HepG2 (cell line): Measurements from ENCODE around the gene USP12. TPM values are rescaled to one million over a fixed set of nuclear protein-coding genes. Genes with fewer than 3 reads are reported as not detected.

Experiments
- ATAC-seq: fragments of 200-7000 bp; cut with Tn5 transposase; 3 replicates; pipeline ENCODE4 v1.9.1; 2020; ENCODE audit warnings: mild to moderate bottlenecking, moderate library complexity
- BruUV-seq: library from RNA; stranded (reverse); fragments of 400-500 nt; replicated peaks from 2 replicates; lab custom pipeline; 2021; lab: Mats Ljungman, UMichigan
- CTCF ChIA-PET: fragments of 300-600 bp; formaldehyde crosslinking; extraction: SDS; loops from one replicate; lab custom pipeline; 2021; ENCODE audit warnings: low total read pairs, inconsistent platforms, low intra/inter-chr PET ratio; lab: Yijun Ruan, JAX
- POLR2A ChIA-PET: fragments of 350-600 bp; sonication (Branson Sonifier 250); formaldehyde crosslinking; loops from one replicate; lab custom pipeline; 2020; ENCODE audit warnings: antibody characterized with exemption, inconsistent platforms; lab: Yijun Ruan, JAX
- DNase-seq: peaks from one replicate; pipeline ENCODE4 v3.0.0-alpha.2; 2015; ENCODE audit warnings: low spot score
- FAIRE-seq: peaks from 3 replicates; lab custom pipeline; 2011; peaks lifted over from hg19 to GRCh38; lab: Jason Lieb, UNC
- H2AFZ ChIP-seq: one replicate; pipeline ENCODE4 v1.6.1; 2011; ENCODE audit warnings: low read length, inconsistent platforms
- H3K27ac ChIP-seq: fragments of 300-600 bp; 3 replicates; pipeline ENCODE4 v1.8.0; 2011; ENCODE audit warnings: mixed run types, mild to moderate bottlenecking, mixed read lengths, low read length, inconsistent platforms; ENCODE audit not compliant: insufficient read depth; ENCODE audit errors: extremely low read length
- H3K27me3 ChIP-seq, 2 experiments: fragments of 200-600 bp in 1 of 2; 2 replicates in 1 of 2; 3 replicates in 1 of 2; pipeline versions ENCODE4 v1.6.0 to v1.8.0; 2011; ENCODE audit warnings: low read length in 2 of 2, mild to moderate bottlenecking in 2 of 2, moderate library complexity in 2 of 2, inconsistent platforms in 1 of 2; ENCODE audit not compliant: insufficient read depth in 2 of 2, control insufficient read depth in 1 of 2
- H3K36me3 ChIP-seq, 2 experiments: fragments of 200-600 bp in 1 of 2; replicated peaks in 1 of 2; 2 replicates in 1 of 2; 3 replicates in 1 of 2; pipeline versions ENCODE4 v1.5.1 to v1.8.0; 2011; ENCODE audit warnings: low read length in 2 of 2, inconsistent platforms in 1 of 2; ENCODE audit not compliant: insufficient read depth in 2 of 2, control insufficient read depth in 1 of 2
- H3K4me1 ChIP-seq: 2 replicates; pipeline ENCODE4 v1.5.1; 2012; ENCODE audit warnings: low read length, inconsistent platforms; ENCODE audit not compliant: insufficient read depth
- H3K4me2 ChIP-seq: 2 replicates; pipeline ENCODE4 v1.6.0; 2011; ENCODE audit warnings: low read depth, low read length, inconsistent platforms
- H3K4me3 ChIP-seq, 3 experiments: fragments of 200-600 bp in 1 of 3; sonication (generic), shearing (Covaris generic) in 1 of 3; replicated peaks in 1 of 3; 2 replicates each; pipeline ENCODE4 v1.5.1; 2011 to 2016; ENCODE audit warnings: low read length in 3 of 3, inconsistent platforms in 2 of 3, low read depth in 2 of 3, mild to moderate bottlenecking in 2 of 3, control low read depth in 1 of 3, mixed read lengths in 1 of 3; ENCODE audit not compliant: insufficient read depth in 1 of 3
- H3K79me2 ChIP-seq: one replicate; pipeline ENCODE4 v1.6.1; 2011; ENCODE audit warnings: low read length, inconsistent platforms; ENCODE audit not compliant: insufficient read depth
- H3K9ac ChIP-seq: 2 replicates; pipeline ENCODE4 v1.6.0; 2011; ENCODE audit warnings: mild to moderate bottlenecking, low read depth, low read length, inconsistent platforms; ENCODE audit not compliant: insufficient read depth
- H3K9me3 ChIP-seq: 2 replicates; pipeline ENCODE4 v1.5.1; 2012; ENCODE audit warnings: mild to moderate bottlenecking, low read length
- H4K20me1 ChIP-seq: 2 replicates; pipeline ENCODE4 v1.6.0; 2011; ENCODE audit warnings: inconsistent platforms, mild to moderate bottlenecking, low read length, moderate library complexity; ENCODE audit not compliant: insufficient read depth
- HOXA9 ChIP-seq: sonication (generic); formaldehyde crosslinking; IDR thresholded peaks from 2 replicates; pipeline ENCODE4 v1.8.1; 2022; ENCODE audit warnings: missing genetic modification reagents, mild to moderate bottlenecking, moderate library complexity, borderline replicate concordance
- NONO ChIP-seq, 2 experiments: fragments of 450-650 bp in 1 of 2; sonication (generic) in 1 of 2; formaldehyde crosslinking in 1 of 2; IDR thresholded peaks in 1 of 2; conservative IDR thresholded peaks in 1 of 2; 2 replicates each; pipeline versions ENCODE4 v1.6.1 to v1.8.0; 2017 to 2022; ENCODE audit warnings: mild to moderate bottlenecking in 1 of 2, missing genetic modification reagents in 1 of 2, moderate library complexity in 1 of 2
- NR2F2 ChIP-seq: IDR thresholded peaks from 2 replicates; pipeline ENCODE4 v1.6.1; 2012; ENCODE audit warnings: low read depth, inconsistent platforms, borderline replicate concordance
- PAXIP1 ChIP-seq: sonication (generic); formaldehyde crosslinking; conservative IDR thresholded peaks from 2 replicates; pipeline ENCODE4 v1.4.0; 2020; ENCODE audit warnings: mild to moderate bottlenecking, missing genetic modification reagents, moderate library complexity
- TEAD3 ChIP-seq: optimal IDR thresholded peaks from 2 replicates; pipeline ENCODE3; 2016; ENCODE audit warnings: borderline replicate concordance
- ZHX2 ChIP-seq, 2 experiments: sonication (generic) in 1 of 2; formaldehyde crosslinking in 1 of 2; IDR thresholded peaks; 2 replicates each; pipeline versions ENCODE4 v1.6.1 to v1.9.0; 2014 to 2022; ENCODE audit warnings: antibody characterized with exemption in 1 of 2, borderline replicate concordance in 1 of 2, inconsistent platforms in 1 of 2, low read depth in 1 of 2, missing genetic modification reagents in 1 of 2
- ZNF414 ChIP-seq: sonication (generic); formaldehyde crosslinking; IDR thresholded peaks from 2 replicates; pipeline ENCODE4 v1.5.0; 2020; ENCODE audit warnings: missing genetic modification reagents
- WGBS: methylation state at CpG from one replicate; pipeline ENCODE4 v1.1.6; 2017; ENCODE audit warnings: low lambda C conversion rate; 5-methylcytosine and 5-hydroxymethylcytosine counted together
- in situ Hi-C: cut with HindIII; loops from 2 replicates; pipeline ENCODE4 v1.10.0; 2017; ENCODE audit warnings: low pct_unique_long_range_greater_than_20kb; ENCODE audit not compliant: extremely low pct_ligation_motif_present
- intact Hi-C: fragments of 100-400 bp; cut with micrococcal nuclease; formaldehyde crosslinking; loops from one replicate; pipeline ENCODE4 v1.10.0; 2022; ENCODE audit not compliant: unreplicated experiment
- polyA plus RNA-seq, 8 experiments: library from polyadenylated mRNA; depleted of rRNA in 3 of 8; stranded (reverse) in 7 of 8; unstranded in 1 of 8; fragments of >200 nt; fragmentation: Illumina TruSeq in 4 of 8; extraction: Trizol in 4 of 8; gene quantifications; 2 replicates each; pipeline versions ENCODE4 v1.2.1 to v1.2.3, GENCODE V29; 2011 to 2016; ENCODE audit warnings: low read depth in 4 of 8, missing spikeins in 1 of 8, mixed read lengths in 1 of 8; ENCODE audit not compliant: insufficient read depth in 1 of 8
- total RNA-seq, 5 experiments: library from RNA; depleted of rRNA; stranded (reverse); fragments of >200 nt; fragmentation: Illumina TruSeq; extraction: Trizol; gene quantifications; 2 replicates each; pipeline ENCODE4 v1.2.3, GENCODE V29; 2016; ENCODE audit warnings: low read depth in 1 of 5

USP12 gene
- total and polyA plus RNA-seq, 2 of the 13 experiments (the other 11 are each of a cell fraction or from before 2014, with no cell fraction given) = 9.8 to 19.5 TPM

- ATAC-seq = no peak
- in situ Hi-C loops = no loop called here
- BruUV-seq = no TSS peak
Observed at GRCh38 chr13:27141746-27142145, 29.9 kb downstream of the USP12 start.

More at GRCh38 chr13:27141746-27142145, 29.9 kb downstream of the USP12 start:
- Histone ChIP-seq H3K4me1 (no peaks in the 10 kb centered on the region), H3K36me3 (peaks cover 0 to 2% of the 10 kb centered on the region in 2 experiments; a peak in 1 of 5 replicates), H3K27me3 (no peaks in the 10 kb centered on the region), H3K79me2 (peaks cover 68% of the 10 kb centered on the region), H3K9ac (no peak overlapping the region), H3K4me2 (no peak overlapping the region), H3K9me3 (peaks cover 6% of the 10 kb centered on the region; the same call in 1 of the 2 replicates), H2AFZ (no peak overlapping the region), H3K27ac (no peak overlapping the region), H4K20me1 (peaks cover 15% of the 10 kb centered on the region; the same call in 1 of the 2 replicates), H3K4me3 (no peak overlapping the region)
- WGBS = 100% methylated on average over 5 of the region's 5 CpGs
- TF ChIP-seq TEAD3 (no peak), ZHX2 (IDR thresholded peaks at IDR 0.05; ENCODE audit: low read depth) (no peak), ZHX2 (CRISPR knock-in tag; IDR thresholded peaks at IDR 0.05; ENCODE audit: borderline replicate concordance) (no peak), ZNF414 (CRISPR knock-in tag) (no peak), PAXIP1 (CRISPR knock-in tag) (no peak), HOXA9 (no peak), NONO (IDR thresholded peaks at IDR 0.05) (no peak), NONO (CRISPR knock-in tag; conservative IDR thresholded peaks at IDR 0.05) (no peak), NR2F2 (no peak)
- FAIRE-seq = no peak
- ChIA-PET POLR2A (no interaction called here), CTCF (no interaction called here)
- intact Hi-C loops = no loop called here
- DNase-seq = no peak
